Measurements from ENCODE around the gene FBXL13. TPM values are rescaled to one million over a fixed set of nuclear protein-coding genes. Genes with fewer than 3 reads are reported as not detected.
A peak's percentile ranks its signal among the peaks of the same experiment; 100 is the strongest.
"Not testable (repeated sequence)": the region's sequence is repeated elsewhere in the genome, so short reads cannot be mapped to it uniquely, and the experiment has no call there.

The FBXL13 gene
- total RNA-seq, 2 donors from 2014 or later = 0.65 to 0.68 TPM

GRCh38 chr7:102966465-102966864 lies 108.1 kb downstream of the FBXL13 start:
- no peak for DNase-seq
- no peak for ATAC-seq
- intact Hi-C loops (cut with DNase I) = no loop called here

GRCh38 chr7:102961993-102962392 lies 112.6 kb downstream of the FBXL13 start:
- DNase-seq; intact Hi-C loops (cut with DNase I); ATAC-seq: not testable (repeated sequence)

- DNase-seq; ATAC-seq; intact Hi-C loops (cut with DNase I): not testable (repeated sequence)
These were observed 116.6 kb downstream of the FBXL13 start for GRCh38 chr7:102958004-102958403.

- DNase-seq; intact Hi-C loops (cut with DNase I): not testable (repeated sequence)
These were observed 120.2 kb downstream of the FBXL13 start for GRCh38 chr7:102954359-102954758.

GRCh38 chr7:102953406-102953805 lies 121.2 kb downstream of the FBXL13 start:
- intact Hi-C loops (cut with DNase I) = no loop called here
- ATAC-seq (no peak), DNase-seq (no peak)

More at GRCh38 chr7:102954359-102954758, 120.2 kb downstream of the FBXL13 start:
- not testable (repeated sequence) for ATAC-seq

GRCh38 chr7:102951839-102952238 lies 122.8 kb downstream of the FBXL13 start:
- DNase-seq (no peak), ATAC-seq (no peak)
- intact Hi-C loops (cut with DNase I) = no loop called here

- ATAC-seq (no peak), DNase-seq (no peak)
- intact Hi-C loops (cut with DNase I) = no loop called here
These were observed 130.4 kb downstream of the FBXL13 start for GRCh38 chr7:102944241-102944640.

GRCh38 chr7:102943423-102944169 lies 131.0 kb downstream of the FBXL13 start:
- DNase-seq (no peak), ATAC-seq (peak in 1 of 2 donors; percentile 56)
- intact Hi-C loops (cut with DNase I) = no loop called here

- no peak for DNase-seq
- intact Hi-C loops (cut with DNase I) = no loop called here
- no peak for ATAC-seq
These were observed 131.7 kb downstream of the FBXL13 start for GRCh38 chr7:102942868-102943267.

GRCh38 chr7:102942181-102942866 lies 132.3 kb downstream of the FBXL13 start:
- DNase-seq = no peak
- intact Hi-C loops (cut with DNase I) = no loop called here
- no peak for ATAC-seq

GRCh38 chr7:102938679-102939078 lies 135.9 kb downstream of the FBXL13 start:
- ATAC-seq = no peak

GRCh38 chr7:102935450-102936115 lies 139.0 kb downstream of the FBXL13 start:
- ATAC-seq (no peak), DNase-seq (no peak)
- intact Hi-C loops (cut with DNase I) = no loop called here

More at GRCh38 chr7:102938679-102939078, 135.9 kb downstream of the FBXL13 start:
- intact Hi-C loops (cut with DNase I) = no loop called here
- DNase-seq = no peak

- intact Hi-C loops (cut with DNase I) = no loop called here
- DNase-seq (no peak), ATAC-seq (no peak)
These were observed 139.9 kb downstream of the FBXL13 start for GRCh38 chr7:102934701-102935100.

- peak in 1 of 2 donors; percentile 6 for ATAC-seq
- no peak for DNase-seq
- intact Hi-C loops (cut with DNase I) = no loop called here
These were observed 140.4 kb downstream of the FBXL13 start for GRCh38 chr7:102934239-102934638.

GRCh38 chr7:102933763-102934162 lies 140.8 kb downstream of the FBXL13 start:
- intact Hi-C loops (cut with DNase I) = no loop called here
- peak; percentile 83 for DNase-seq
- ATAC-seq = peak; percentile 97 to 98

- ATAC-seq (no peak), DNase-seq (no peak)
- intact Hi-C loops (cut with DNase I) = no loop called here
These were observed 142.8 kb downstream of the FBXL13 start for GRCh38 chr7:102931757-102932156.

- intact Hi-C loops (cut with DNase I) = no loop called here
- ATAC-seq (no peak), DNase-seq (no peak)
These were observed 147.2 kb downstream of the FBXL13 start for GRCh38 chr7:102927312-102927933.

- ATAC-seq = no peak
- intact Hi-C loops (cut with DNase I) = no loop called here
- no peak for DNase-seq
These were observed 147.8 kb downstream of the FBXL13 start for GRCh38 chr7:102926783-102927140.

GRCh38 chr7:102925976-102926782 lies 148.4 kb downstream of the FBXL13 start:
- ATAC-seq (peak in 1 of 2 donors; percentile 41), DNase-seq (no peak)
- intact Hi-C loops (cut with DNase I) = no loop called here

Measured in left cardiac atrium (tissue), 4 donors.